Astrocyte of the cerebellum (primary cell): ENCODE results near the gene PPP1R1A.

Experiments
- DNase-seq: peaks from one replicate; pipeline ENCODE4 v3.0.0-alpha.2; 2011; ENCODE audit warnings: low read depth
- H3K4me3 ChIP-seq: 2 replicates; pipeline ENCODE4 v1.5.1; 2011; ENCODE audit warnings: mild to moderate bottlenecking, low read depth, low read length, moderate library complexity
- in situ Hi-C: cut with HindIII; loops from 2 replicates; pipeline ENCODE4 v1.10.0; 2017; ENCODE audit warnings: low sequenced_read_pairs
- TF ChIP-seq, protein P1 (sequence below): IDR thresholded peaks from 2 replicates; pipeline ENCODE4 v1.5.1; 2012; ENCODE audit warnings: low read length, low read depth, moderate library complexity, mild to moderate bottlenecking; ENCODE audit errors: missing control alignments

Gene PPP1R1A

DNA sequence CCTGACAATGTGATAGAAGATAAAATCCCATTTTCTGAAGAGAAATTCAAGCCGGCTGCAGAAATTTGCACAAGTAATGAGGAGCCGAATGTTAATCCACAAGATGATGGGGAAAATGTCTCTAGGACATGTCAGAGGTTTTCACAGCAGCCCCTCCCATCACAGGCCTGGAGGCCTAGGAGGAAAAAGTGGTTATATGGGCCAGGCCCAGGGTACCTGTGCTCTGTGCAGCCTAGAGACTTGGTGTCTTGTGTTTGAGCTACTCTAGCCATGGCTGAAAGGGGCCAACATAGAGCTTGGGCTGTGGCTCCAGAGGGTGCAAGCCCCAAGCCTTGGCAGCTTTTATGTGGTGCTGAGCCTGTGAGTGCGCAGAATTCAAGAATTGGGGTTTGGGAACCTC lies 38.8 kb upstream of the PPP1R1A start:
- DNase-seq, result no peak
- H3K4me3 ChIP-seq, result no peak overlapping the region
- in situ Hi-C loops, result no loop called here
- TF ChIP-seq, protein P1, sequence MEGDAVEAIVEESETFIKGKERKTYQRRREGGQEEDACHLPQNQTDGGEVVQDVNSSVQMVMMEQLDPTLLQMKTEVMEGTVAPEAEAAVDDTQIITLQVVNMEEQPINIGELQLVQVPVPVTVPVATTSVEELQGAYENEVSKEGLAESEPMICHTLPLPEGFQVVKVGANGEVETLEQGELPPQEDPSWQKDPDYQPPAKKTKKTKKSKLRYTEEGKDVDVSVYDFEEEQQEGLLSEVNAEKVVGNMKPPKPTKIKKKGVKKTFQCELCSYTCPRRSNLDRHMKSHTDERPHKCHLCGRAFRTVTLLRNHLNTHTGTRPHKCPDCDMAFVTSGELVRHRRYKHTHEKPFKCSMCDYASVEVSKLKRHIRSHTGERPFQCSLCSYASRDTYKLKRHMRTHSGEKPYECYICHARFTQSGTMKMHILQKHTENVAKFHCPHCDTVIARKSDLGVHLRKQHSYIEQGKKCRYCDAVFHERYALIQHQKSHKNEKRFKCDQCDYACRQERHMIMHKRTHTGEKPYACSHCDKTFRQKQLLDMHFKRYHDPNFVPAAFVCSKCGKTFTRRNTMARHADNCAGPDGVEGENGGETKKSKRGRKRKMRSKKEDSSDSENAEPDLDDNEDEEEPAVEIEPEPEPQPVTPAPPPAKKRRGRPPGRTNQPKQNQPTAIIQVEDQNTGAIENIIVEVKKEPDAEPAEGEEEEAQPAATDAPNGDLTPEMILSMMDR, result no peak

DNA sequence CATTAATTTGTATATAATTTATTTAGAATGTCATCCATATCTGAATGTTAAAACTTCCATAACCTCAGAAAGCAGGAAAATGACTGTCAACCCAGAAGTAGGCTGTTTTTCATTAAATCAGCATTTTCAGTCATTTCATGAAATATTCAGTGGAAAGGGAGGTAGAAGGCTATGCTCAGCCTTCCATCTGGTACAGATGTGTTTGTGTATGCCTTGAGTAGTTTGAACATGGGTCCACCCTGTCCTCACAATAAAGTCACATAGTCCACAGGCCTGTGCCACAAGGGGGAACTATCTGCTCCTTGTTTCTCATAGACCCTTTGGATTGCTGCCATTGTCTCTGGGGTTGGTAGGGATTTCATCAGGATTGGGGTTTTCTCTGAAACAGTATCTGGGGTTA lies 37.1 kb upstream of the PPP1R1A start:
- no peak overlapping the region for H3K4me3 ChIP-seq
- in situ Hi-C loops, result no loop called here
- no peak for DNase-seq
- TF ChIP-seq, protein P1, result no peak

DNA sequence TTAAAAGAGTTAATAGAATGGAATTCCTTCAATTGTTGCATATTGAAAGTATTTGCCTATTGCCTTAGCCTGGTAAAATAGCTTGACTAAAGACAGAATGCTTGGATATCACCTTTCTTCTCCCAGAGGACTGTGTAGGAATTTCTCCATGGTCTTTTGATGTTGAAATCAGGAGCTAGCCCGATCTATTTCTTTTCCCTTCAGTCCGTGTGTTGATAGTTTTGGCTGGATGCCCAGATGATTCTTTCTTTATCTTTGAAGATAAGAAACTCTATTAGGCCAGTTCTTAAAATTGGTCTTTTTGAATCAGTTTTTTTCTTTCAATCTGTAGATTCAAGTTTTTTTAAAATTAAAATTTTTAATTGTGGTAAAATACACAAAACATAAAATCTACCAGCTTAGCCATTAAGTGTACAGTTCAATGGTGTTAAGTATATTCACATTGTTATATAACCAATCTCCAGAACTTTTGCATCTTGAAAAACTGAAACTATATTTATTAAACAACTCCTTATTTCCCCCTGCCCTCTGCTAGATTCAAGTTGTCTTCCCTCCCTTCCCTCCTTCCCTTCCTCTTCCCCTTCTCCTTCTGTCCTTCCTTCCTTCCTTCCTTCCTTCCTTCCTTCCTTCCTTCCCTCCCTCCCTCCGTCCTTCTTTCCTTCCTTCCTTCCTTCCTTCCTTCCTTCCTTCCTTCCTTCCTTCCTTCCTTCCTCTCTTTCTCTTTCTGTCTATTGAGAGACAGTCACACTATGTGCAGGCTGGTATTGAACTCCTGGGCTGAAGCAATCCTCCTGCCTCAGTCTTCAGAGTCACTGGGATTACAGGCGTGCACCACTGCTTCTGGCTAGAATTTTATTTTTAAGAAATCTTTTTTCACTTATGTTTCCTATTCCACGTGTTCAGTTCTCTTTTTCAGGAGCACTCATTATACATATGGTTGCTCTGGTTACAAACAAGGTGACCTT lies 36.1 kb upstream of the PPP1R1A start:
- DNase-seq, result no peak
- TF ChIP-seq, protein P1, result no peak
- H3K4me3 ChIP-seq, result no peak overlapping the region
- in situ Hi-C loops, result no loop called here

DNA sequence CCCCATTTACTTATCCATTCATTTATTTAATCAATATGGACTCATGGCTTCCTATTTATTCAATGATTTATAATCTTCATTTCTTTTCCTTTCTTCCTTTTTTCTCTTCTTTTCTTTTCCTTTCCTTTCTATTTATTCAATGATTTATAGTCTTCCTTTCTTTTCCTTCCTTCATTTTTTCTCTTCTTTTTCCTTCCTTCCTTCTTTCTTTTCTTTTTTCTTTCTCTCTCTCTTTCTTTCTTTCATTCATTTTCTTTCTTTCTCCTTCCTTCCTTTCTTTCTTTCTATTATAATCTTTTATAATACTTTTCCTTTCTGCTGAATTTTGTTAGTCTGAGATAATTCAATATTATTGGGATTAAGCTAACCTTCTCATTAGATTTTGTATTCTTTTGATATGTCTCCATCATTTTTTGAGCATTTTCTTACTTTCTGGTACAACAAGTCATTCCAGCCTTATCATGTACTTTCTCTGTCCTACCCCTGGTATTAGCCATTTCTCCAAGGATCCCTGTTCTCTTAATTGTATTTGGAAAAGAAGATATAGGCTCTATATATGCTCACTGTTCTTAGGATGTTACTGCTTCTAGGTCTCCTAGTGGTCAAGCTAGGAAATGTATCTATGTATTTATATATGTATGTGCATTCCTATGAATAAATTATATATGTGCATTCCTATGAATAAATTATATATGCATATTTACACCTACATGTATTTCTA lies 34.2 kb upstream of the PPP1R1A start:
- in situ Hi-C loops, result no loop called here
- TF ChIP-seq, protein P1, result no peak
- no peak for DNase-seq
- H3K4me3 ChIP-seq, result no peak overlapping the region

DNA sequence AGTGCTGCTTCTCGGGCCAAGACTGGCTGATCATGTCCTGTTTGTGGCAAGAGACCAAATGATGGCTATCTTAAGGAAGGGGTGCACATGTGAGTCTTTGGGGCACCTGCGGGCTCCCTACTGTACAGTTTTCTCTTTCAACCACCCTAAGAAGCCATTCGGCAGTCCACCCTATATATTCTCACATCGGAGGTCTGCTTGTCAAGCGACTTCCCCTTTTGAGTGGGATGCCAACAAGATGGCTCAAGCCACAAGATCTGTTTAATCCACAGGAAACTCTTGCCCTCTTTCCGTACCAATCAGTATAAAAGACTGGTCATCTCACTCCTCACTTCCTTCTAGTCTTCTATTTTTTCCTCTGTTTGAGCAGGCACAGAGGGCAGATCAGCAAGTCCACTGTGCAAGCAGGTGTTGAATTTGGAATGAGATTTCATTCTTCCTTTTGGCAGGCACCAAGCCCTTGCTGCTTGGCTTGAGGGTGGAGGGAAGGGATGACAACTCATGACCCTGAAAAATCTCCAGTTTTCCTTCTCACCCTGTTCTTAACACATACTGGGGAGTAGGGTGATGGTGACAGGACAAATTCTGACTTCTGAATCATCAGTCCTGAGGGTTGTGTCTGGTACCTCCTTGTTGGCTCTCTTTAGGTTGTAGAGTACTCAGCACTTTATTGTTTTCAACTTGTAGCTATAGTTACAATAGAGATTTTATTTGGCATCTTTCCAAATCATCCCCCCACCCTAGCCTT lies 28.6 kb upstream of the PPP1R1A start:
- no peak overlapping the region for H3K4me3 ChIP-seq
- TF ChIP-seq, protein P1, result no peak
- in situ Hi-C loops, result no loop called here
- no peak for DNase-seq

DNA sequence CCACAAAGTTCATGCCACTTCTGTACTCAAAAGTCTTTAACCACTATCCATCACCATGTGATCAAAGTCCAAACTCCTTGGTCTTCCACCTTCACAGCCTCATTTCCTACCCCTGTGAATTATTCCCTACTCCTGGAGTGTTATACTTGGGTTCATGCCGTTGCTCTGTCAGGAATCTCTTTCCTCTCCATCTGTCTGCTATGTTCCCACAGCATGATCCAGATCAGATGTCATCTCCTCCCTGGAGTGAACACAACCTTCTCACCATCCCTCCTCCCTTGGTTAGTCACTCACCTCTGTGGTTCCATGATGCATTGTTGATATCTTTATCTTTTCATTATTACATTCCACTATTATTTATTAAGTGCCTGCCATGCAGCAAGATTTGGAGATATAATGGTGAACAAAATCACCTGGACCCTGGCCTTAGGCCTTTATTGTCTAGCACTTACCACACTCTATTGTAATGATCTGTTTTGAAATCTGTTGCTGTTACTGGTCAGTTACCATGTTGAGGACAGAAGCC lies 23.8 kb upstream of the PPP1R1A start:
- DNase-seq, result no peak
- TF ChIP-seq, protein P1, result no peak
- no peak overlapping the region for H3K4me3 ChIP-seq
- in situ Hi-C loops, result no loop called here
